Smooth muscle cell (in vitro differentiated cells): ENCODE measurements around the gene CLEC6A. TPM values are rescaled to one million over a fixed set of nuclear protein-coding genes. Genes with fewer than 3 reads are reported as not detected.

Experiments
- DNase-seq: peaks from one replicate; lab custom pipeline; 2025; ENCODE audit not compliant: unreplicated experiment; lab: John Stamatoyannopoulos, UW
- H2AFZ ChIP-seq: fragments of 200-600 bp; sonication (generic); 2 replicates; pipeline ENCODE4 v1.6.0; 2016; ENCODE audit warnings: antibody characterized with exemption, low read depth, mild to moderate bottlenecking
- H3F3A ChIP-seq: fragments of 200-600 bp; sonication (generic); 2 replicates; pipeline ENCODE4 v1.6.0; 2017; ENCODE audit warnings: antibody characterized with exemption, low read depth
- H3K27ac ChIP-seq: fragments of 200-600 bp; sonication (generic); 2 replicates; pipeline ENCODE4 v1.5.1; 2016; ENCODE audit warnings: low read depth, mild to moderate bottlenecking
- H3K27me3 ChIP-seq: fragments of 200-600 bp; sonication (generic); 2 replicates; pipeline ENCODE4 v1.6.1; 2016; ENCODE audit warnings: low read depth, mild to moderate bottlenecking
- H3K36me3 ChIP-seq: fragments of 200-600 bp; sonication (generic); 2 replicates; pipeline ENCODE4 v1.5.1; 2016; ENCODE audit warnings: low read depth
- H3K4me1 ChIP-seq: fragments of 200-600 bp; sonication (generic); 2 replicates; pipeline ENCODE4 v1.5.1; 2016; ENCODE audit warnings: low read depth
- H3K4me2 ChIP-seq: fragments of 200-600 bp; sonication (generic); 2 replicates; pipeline ENCODE4 v1.6.0; 2016; ENCODE audit warnings: mild to moderate bottlenecking
- H3K4me3 ChIP-seq: fragments of 200-600 bp; sonication (generic); 2 replicates; pipeline ENCODE4 v1.5.1; 2016; ENCODE audit warnings: mild to moderate bottlenecking
- H3K79me2 ChIP-seq: fragments of 200-600 bp; sonication (generic); 2 replicates; pipeline ENCODE4 v1.6.0; 2016; ENCODE audit warnings: low read depth, mild to moderate bottlenecking
- H3K9ac ChIP-seq: fragments of 200-600 bp; sonication (generic); 2 replicates; pipeline ENCODE4 v1.6.0; 2016; ENCODE audit warnings: low read depth
- H3K9me3 ChIP-seq: fragments of 200-600 bp; sonication (generic); replicated peaks from 2 replicates; pipeline ENCODE4 v1.5.1; 2016; ENCODE audit warnings: low read depth
- H4K20me1 ChIP-seq: fragments of 200-600 bp; sonication (generic); 2 replicates; pipeline ENCODE4 v1.6.0; 2016; ENCODE audit warnings: low read depth
- WGBS: methylation state at CpG from one replicate; pipeline ENCODE4 v1.1.7; 2016; ENCODE audit warnings: low lambda C conversion rate; 5-methylcytosine and 5-hydroxymethylcytosine counted together
- polyA plus RNA-seq: library from polyadenylated mRNA; unstranded; fragments of >200 nt; fragmentation: Nextera tagmentation; extraction: Ambion mirVana; gene quantifications from 2 replicates; pipeline ENCODE4 v1.2.1, GENCODE V29; 2016
- total RNA-seq: library from RNA; depleted of rRNA; stranded (reverse); fragments of >200 nt; gene quantifications from 2 replicates; pipeline ENCODE4 v1.2.3, GENCODE V29; 2014
- TF ChIP-seq, protein P1 (sequence below): fragments of 200-600 bp; sonication (generic); IDR thresholded peaks from 2 replicates; pipeline ENCODE4 v1.5.1; 2017; ENCODE audit warnings: borderline replicate concordance, mild to moderate bottlenecking, antibody characterized with exemption; ENCODE audit not compliant: insufficient read depth, poor library complexity, severe bottlenecking

CLEC6A gene
- total and polyA plus RNA-seq, 2 experiments from 2014 or later = not detected

DNA sequence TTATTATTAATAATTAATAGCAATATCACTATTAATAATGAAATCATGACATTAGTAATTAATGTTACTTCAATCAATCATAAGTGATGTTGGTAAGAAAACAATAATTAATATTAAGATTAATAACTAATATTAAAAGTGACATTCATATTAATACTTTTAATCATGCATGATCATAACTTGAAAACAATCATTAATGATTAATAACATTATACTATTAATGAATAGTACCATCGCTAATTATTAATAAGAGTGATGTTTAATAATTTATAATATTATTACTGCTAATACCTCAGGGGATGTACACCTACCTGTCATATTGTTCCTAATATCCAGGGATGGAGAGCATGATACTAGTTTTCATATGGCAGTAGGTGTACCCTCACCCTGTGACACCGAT is 10.0 kb upstream of the CLEC6A start:
- Histone ChIP-seq H3K36me3 (no peaks in the 10 kb centered on the region), H3K4me1 (no peaks in the 10 kb centered on the region), H3K27ac (no peak overlapping the region), H3K9me3 (no peaks in the 10 kb centered on the region), H2AFZ (no peak overlapping the region), H4K20me1 (no peaks in the 10 kb centered on the region), H3K9ac (no peak overlapping the region), H3K4me2 (no peak overlapping the region), H3K27me3 (no peaks in the 10 kb centered on the region), H3F3A (no peaks in the 10 kb centered on the region), H3K4me3 (no peak overlapping the region), H3K79me2 (no peaks in the 10 kb centered on the region)
- TF ChIP-seq, protein P1, sequence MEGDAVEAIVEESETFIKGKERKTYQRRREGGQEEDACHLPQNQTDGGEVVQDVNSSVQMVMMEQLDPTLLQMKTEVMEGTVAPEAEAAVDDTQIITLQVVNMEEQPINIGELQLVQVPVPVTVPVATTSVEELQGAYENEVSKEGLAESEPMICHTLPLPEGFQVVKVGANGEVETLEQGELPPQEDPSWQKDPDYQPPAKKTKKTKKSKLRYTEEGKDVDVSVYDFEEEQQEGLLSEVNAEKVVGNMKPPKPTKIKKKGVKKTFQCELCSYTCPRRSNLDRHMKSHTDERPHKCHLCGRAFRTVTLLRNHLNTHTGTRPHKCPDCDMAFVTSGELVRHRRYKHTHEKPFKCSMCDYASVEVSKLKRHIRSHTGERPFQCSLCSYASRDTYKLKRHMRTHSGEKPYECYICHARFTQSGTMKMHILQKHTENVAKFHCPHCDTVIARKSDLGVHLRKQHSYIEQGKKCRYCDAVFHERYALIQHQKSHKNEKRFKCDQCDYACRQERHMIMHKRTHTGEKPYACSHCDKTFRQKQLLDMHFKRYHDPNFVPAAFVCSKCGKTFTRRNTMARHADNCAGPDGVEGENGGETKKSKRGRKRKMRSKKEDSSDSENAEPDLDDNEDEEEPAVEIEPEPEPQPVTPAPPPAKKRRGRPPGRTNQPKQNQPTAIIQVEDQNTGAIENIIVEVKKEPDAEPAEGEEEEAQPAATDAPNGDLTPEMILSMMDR = no peak
- WGBS = 93% methylated on average over 2 of the region's 2 CpGs
- DNase-seq = no peak

DNA sequence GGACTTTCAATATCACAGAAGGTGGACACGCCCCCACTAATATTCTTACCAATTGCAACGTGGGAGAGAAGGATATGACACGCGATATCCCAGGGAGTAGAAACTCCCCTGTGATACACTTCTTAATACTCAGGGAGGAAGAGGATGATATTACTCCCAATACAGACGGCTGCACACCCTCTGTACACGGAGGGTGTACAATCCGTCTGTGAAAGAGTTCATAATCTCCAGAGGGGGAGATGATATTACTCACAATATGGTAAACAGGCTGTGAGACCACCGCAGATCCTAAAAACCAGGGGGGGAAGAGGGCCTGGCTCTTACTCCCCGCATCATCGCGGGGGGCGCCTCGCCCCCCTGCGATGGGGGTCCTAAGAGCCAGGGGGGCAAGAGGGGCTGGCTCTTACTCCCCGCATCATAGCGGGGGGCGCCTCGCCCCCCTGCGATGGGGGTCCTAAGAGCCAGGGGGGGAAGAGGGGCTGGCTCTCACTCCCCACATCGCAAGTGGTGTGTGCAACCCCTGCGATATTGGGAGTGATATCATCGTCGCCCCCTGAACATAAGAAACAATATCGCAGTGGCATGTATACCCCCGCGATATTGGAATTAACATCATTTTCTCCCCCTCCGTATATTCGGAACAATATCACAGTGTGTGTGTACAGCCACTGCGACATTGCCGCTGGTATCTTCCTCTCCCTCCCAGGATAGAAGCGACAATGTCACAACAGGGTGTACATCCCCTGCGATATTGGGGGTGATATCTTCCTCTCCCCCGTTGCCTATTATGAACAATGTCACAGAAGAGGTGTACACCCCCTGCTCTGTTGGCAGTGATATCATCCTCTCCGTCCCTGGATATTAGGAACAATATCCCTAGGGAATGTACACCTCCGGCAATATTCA is 8.9 kb upstream of the CLEC6A start:
- DNase-seq = no peak
- Histone ChIP-seq H3K27me3 (no peaks in the 10 kb centered on the region), H3K9ac (no peak overlapping the region), H2AFZ (no peak overlapping the region), H3K9me3 (no peaks in the 10 kb centered on the region), H3F3A (no peaks in the 10 kb centered on the region), H3K4me2 (no peak overlapping the region), H3K4me1 (no peaks in the 10 kb centered on the region), H3K27ac (no peak overlapping the region), H4K20me1 (no peaks in the 10 kb centered on the region), H3K4me3 (no peak overlapping the region), H3K79me2 (no peaks in the 10 kb centered on the region), H3K36me3 (no peaks in the 10 kb centered on the region)
- WGBS = 95% methylated on average over 28 of the region's 35 CpGs
- TF ChIP-seq, protein P1 = no peak

DNA sequence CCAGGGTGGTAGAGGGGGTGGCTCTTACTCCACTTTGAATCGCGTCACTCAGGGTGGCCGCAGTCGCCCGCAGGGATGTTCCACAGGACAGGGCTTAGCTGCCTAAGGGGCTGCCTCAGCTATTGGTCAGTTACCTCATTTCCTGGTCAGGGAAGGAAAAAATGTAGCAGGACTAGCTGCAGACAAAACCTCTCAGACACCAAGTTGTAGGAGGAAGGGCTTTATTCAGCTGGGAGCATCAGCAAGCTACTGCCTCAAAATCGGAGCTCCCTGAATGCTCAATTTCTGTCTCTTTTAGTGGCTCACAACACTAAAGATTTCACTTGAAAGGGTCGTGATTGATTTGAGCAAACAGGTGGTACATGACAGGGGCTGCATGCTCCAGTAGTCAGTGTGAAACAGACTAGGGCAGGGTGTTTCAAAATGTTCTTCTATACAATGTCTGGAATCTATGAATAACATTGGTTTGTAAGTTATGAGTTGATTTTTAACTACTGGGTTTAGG is 6.4 kb upstream of the CLEC6A start:
- no peak overlapping the region for H3K9ac ChIP-seq
- no peak overlapping the region for H3K27ac ChIP-seq
- TF ChIP-seq, protein P1 = no peak
- H2AFZ ChIP-seq = no peak overlapping the region
- no peaks in the 10 kb centered on the region for H3K79me2 ChIP-seq
- no peaks in the 10 kb centered on the region for H3K9me3 ChIP-seq
- H3F3A ChIP-seq = no peaks in the 10 kb centered on the region
- H3K4me1 ChIP-seq = peaks cover 6% of the 10 kb centered on the region
- H3K27me3 ChIP-seq = no peaks in the 10 kb centered on the region
- WGBS = 47% methylated on average over 7 of the region's 7 CpGs
- H3K4me3 ChIP-seq = no peak overlapping the region
- no peaks in the 10 kb centered on the region for H3K36me3 ChIP-seq
- DNase-seq = no peak
- peak overlapping the region; percentile 22 for H3K4me2 ChIP-seq
- no peaks in the 10 kb centered on the region for H4K20me1 ChIP-seq
